Keratinocyte (primary cell): ENCODE data around the gene TBC1D19. TPM values are rescaled to one million over a fixed set of nuclear protein-coding genes. Genes with fewer than 3 reads are reported as not detected.

Source experiments
- DNase-seq: peaks from one replicate; pipeline ENCODE4 v3.0.0-alpha.2; 2011; ENCODE audit warnings: low read depth, missing footprints, low spot score
- FAIRE-seq: peaks from 2 replicates; lab custom pipeline; 2011; peaks lifted over from hg19 to GRCh38; lab: Jason Lieb, UNC
- H2AFZ ChIP-seq: 2 replicates; pipeline ENCODE4 v1.6.0; 2012; ENCODE audit warnings: low read length, control low read depth, inconsistent platforms; ENCODE audit not compliant: control insufficient read depth
- H3K27ac ChIP-seq: 2 replicates; pipeline ENCODE4 v1.5.1; 2011; ENCODE audit warnings: low read length; ENCODE audit not compliant: control insufficient read depth, insufficient read depth
- H3K27me3 ChIP-seq: 3 replicates; pipeline ENCODE4 v1.6.0; 2011; ENCODE audit warnings: low read length; ENCODE audit not compliant: control insufficient read depth, insufficient read depth; ENCODE audit errors: extremely low read depth
- H3K36me3 ChIP-seq, 2 experiments: 2 replicates in 1 of 2; 3 replicates in 1 of 2; pipeline ENCODE4 v1.5.1; 2011; ENCODE audit warnings: low read length in 2 of 2, mild to moderate bottlenecking in 1 of 2; ENCODE audit not compliant: control insufficient read depth in 2 of 2, insufficient read depth in 2 of 2; ENCODE audit errors: extremely low read depth in 1 of 2
- H3K4me1 ChIP-seq: 3 replicates; pipeline ENCODE4 v1.5.1; 2011; ENCODE audit warnings: low read length; ENCODE audit not compliant: control insufficient read depth, insufficient read depth; ENCODE audit errors: extremely low read depth
- H3K4me2 ChIP-seq: 3 replicates; pipeline ENCODE4 v1.6.0; 2011; ENCODE audit warnings: low read depth, low read length; ENCODE audit not compliant: control insufficient read depth, insufficient read depth; ENCODE audit errors: extremely low read depth
- H3K4me3 ChIP-seq, 3 experiments: fragments of 200-600 bp in 1 of 3; sonication (generic) in 1 of 3; 2 replicates in 2 of 3; 3 replicates in 1 of 3; pipeline ENCODE4 v1.5.1; 2011 to 2016; ENCODE audit warnings: low read length in 3 of 3, mild to moderate bottlenecking in 3 of 3, control low read depth in 2 of 3, inconsistent platforms in 1 of 3, low read depth in 1 of 3, mixed read lengths in 1 of 3, mixed run types in 1 of 3, moderate library complexity in 1 of 3; ENCODE audit not compliant: control insufficient read depth in 2 of 3, insufficient read depth in 2 of 3; ENCODE audit errors: extremely low read depth in 1 of 3
- H3K79me2 ChIP-seq: 2 replicates; pipeline ENCODE4 v1.6.0; 2012; ENCODE audit warnings: low read length; ENCODE audit not compliant: control insufficient read depth, insufficient read depth
- H3K9ac ChIP-seq: 3 replicates; pipeline ENCODE4 v1.6.0; 2011; ENCODE audit warnings: low read length; ENCODE audit not compliant: control insufficient read depth, insufficient read depth; ENCODE audit errors: extremely low read depth
- H3K9me1 ChIP-seq: 3 replicates; pipeline ENCODE4 v1.6.0; 2011; ENCODE audit warnings: low read length; ENCODE audit not compliant: control insufficient read depth, insufficient read depth; ENCODE audit errors: extremely low read depth
- H3K9me3 ChIP-seq: 2 replicates; pipeline ENCODE4 v1.5.1; 2012; ENCODE audit warnings: low read depth, low read length; ENCODE audit not compliant: control insufficient read depth
- H4K20me1 ChIP-seq: 3 replicates; pipeline ENCODE4 v1.6.0; 2011; ENCODE audit warnings: low read length; ENCODE audit not compliant: control insufficient read depth, insufficient read depth; ENCODE audit errors: extremely low read depth
- CTCF ChIP-seq, 3 experiments: IDR thresholded peaks in 1 of 3; conservative IDR thresholded peaks in 1 of 3; optimal IDR thresholded peaks in 1 of 3; 2 replicates in 2 of 3; 3 replicates in 1 of 3; pipeline versions ENCODE3 to v1.5.1; 2011; ENCODE audit warnings: low read length in 3 of 3, mild to moderate bottlenecking in 3 of 3, moderate library complexity in 2 of 3, control low read depth in 1 of 3, inconsistent platforms in 1 of 3; ENCODE audit not compliant: insufficient read depth in 2 of 3; ENCODE audit errors: extremely low read depth in 1 of 3
- EZH2 ChIP-seq: IDR thresholded peaks from one replicate; pipeline ENCODE4 v1.6.1; 2012; ENCODE audit warnings: inconsistent platforms, mild to moderate bottlenecking, low read length, moderate library complexity
- dilution Hi-C: fragments of 300-500 bp; cut with MboI; formaldehyde crosslinking; loops from one replicate; pipeline ENCODE4 v1.7.0; 2020; ENCODE audit warnings: low sequenced_read_pairs; ENCODE audit not compliant: extremely low pct_ligation_motif_present
- polyA plus RNA-seq, 5 experiments: library from polyadenylated mRNA; depleted of rRNA in 3 of 5; stranded (reverse) in 3 of 5; stranded (forward) in 1 of 5; unstranded in 1 of 5; fragments of >200 nt; gene quantifications; 1 replicate in 1 of 5; 2 replicates in 3 of 5; 3 replicates in 1 of 5; pipeline versions ENCODE4 v1.2.1 to v1.2.3, GENCODE V29; 2011 to 2012; ENCODE audit warnings: missing spikeins in 2 of 5, low read depth in 1 of 5, low replicate concordance in 1 of 5

Gene TBC1D19
- polyA plus RNA-seq, 1 donor (not counting 4 experiments of a cell fraction or from before 2014, with no cell fraction given) = 11.3 TPM

- Histone ChIP-seq H3K27me3 (no peaks in the 10 kb centered on the region), H3K79me2 (no peaks in the 10 kb centered on the region), H3K27ac (no peak overlapping the region), H2AFZ (no peak overlapping the region), H3K4me2 (no peak overlapping the region), H3K9me3 (no peaks in the 10 kb centered on the region), H3K4me3 (no peak overlapping the region), H3K9ac (no peak overlapping the region), H3K4me1 (no peaks in the 10 kb centered on the region), H4K20me1 (no peaks in the 10 kb centered on the region), H3K9me1 (no peaks in the 10 kb centered on the region), H3K36me3 (no peaks in the 10 kb centered on the region)
- dilution Hi-C loops = no loop called here
- TF ChIP-seq EZH2 (no peak), CTCF (optimal IDR thresholded peaks at IDR 0.05 in 1 of 3, IDR thresholded peaks at IDR 0.05 in 1 of 3, conservative IDR thresholded peaks at IDR 0.05 in 1 of 3; ENCODE audit: extremely low read depth in 1 of 3, insufficient read depth in 2 of 3, low read length in 3 of 3) (no peak)
- DNase-seq (no peak), FAIRE-seq (no peak)
Measured at GRCh38 chr4:26601204-26601603, 17.3 kb downstream of the TBC1D19 start.

GRCh38 chr4:26607776-26608175 is 23.9 kb downstream of the TBC1D19 start:
- no peak overlapping the region for H3K4me2 ChIP-seq
- H3K9ac ChIP-seq = no peak overlapping the region
- dilution Hi-C loops = no loop called here
- no peak for DNase-seq
- H3K9me3 ChIP-seq = no peaks in the 10 kb centered on the region
- H3K36me3 ChIP-seq = no peaks in the 10 kb centered on the region
- TF ChIP-seq CTCF (optimal IDR thresholded peaks at IDR 0.05 in 1 of 3, IDR thresholded peaks at IDR 0.05 in 1 of 3, conservative IDR thresholded peaks at IDR 0.05 in 1 of 3; ENCODE audit: extremely low read depth in 1 of 3, insufficient read depth in 2 of 3, low read length in 3 of 3) (no peak), EZH2 (no peak)
- H3K27me3 ChIP-seq = no peaks in the 10 kb centered on the region
- no peak overlapping the region for H3K27ac ChIP-seq
- no peak overlapping the region for H2AFZ ChIP-seq
- H3K4me3 ChIP-seq = no peak overlapping the region
- FAIRE-seq = no peak
- H3K9me1 ChIP-seq = no peaks in the 10 kb centered on the region
- no peaks in the 10 kb centered on the region for H4K20me1 ChIP-seq
- peaks cover 3% of the 10 kb centered on the region for H3K79me2 ChIP-seq
- no peaks in the 10 kb centered on the region for H3K4me1 ChIP-seq
